Astrocyte of the spinal cord (primary cell): ENCODE results near the gene DDAH2.
A peak's percentile ranks its signal among the peaks of the same experiment; 100 is the strongest.

Experiments
- DNase-seq: peaks from one replicate; pipeline ENCODE4 v3.0.0; 2011; ENCODE audit warnings: low read depth, low spot score
- H3K4me3 ChIP-seq: 2 replicates; pipeline ENCODE4 v1.5.1; 2011; ENCODE audit warnings: low read depth, mild to moderate bottlenecking, low read length, moderate library complexity
- in situ Hi-C: cut with HindIII; loops from 2 replicates; pipeline ENCODE4 v1.10.0; 2017; ENCODE audit warnings: low sequenced_read_pairs
- TF ChIP-seq, protein P1 (sequence below): IDR thresholded peaks from 2 replicates; pipeline ENCODE4 v1.5.1; 2012; ENCODE audit warnings: low read depth, mild to moderate bottlenecking, low read length, inconsistent platforms

The DDAH2 gene

DNA sequence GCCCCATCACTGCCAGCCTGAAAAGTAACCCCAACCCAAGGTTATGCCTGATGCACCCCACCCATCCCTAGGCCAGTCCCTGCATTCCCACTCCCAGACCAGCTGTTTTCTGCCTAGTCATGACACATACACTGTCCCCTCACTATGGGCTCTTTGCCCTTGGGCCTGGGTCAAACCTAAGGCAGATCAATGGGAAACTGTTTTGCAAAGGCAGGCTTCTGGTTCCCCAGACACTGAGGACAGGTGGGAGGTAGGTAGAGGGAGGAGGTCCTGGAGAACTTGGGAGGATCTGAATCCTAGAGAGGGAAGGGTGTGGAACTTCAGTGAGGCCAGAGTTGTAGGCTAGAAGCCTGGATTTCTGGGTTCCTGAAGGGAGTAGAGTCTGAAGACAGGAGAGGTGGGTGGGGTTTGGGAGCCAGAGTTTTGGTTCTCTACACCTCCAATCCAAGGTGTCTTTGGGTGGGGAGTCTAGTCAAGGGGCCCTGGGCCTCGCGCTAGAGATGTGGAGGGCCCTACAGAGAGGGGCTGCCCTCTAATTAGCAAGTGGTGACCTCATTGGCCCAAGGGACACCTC, 5.2 kb upstream of the DDAH2 start:
- DNase-seq, result no peak
- in situ Hi-C loops, result no loop called here
- TF ChIP-seq, protein P1, sequence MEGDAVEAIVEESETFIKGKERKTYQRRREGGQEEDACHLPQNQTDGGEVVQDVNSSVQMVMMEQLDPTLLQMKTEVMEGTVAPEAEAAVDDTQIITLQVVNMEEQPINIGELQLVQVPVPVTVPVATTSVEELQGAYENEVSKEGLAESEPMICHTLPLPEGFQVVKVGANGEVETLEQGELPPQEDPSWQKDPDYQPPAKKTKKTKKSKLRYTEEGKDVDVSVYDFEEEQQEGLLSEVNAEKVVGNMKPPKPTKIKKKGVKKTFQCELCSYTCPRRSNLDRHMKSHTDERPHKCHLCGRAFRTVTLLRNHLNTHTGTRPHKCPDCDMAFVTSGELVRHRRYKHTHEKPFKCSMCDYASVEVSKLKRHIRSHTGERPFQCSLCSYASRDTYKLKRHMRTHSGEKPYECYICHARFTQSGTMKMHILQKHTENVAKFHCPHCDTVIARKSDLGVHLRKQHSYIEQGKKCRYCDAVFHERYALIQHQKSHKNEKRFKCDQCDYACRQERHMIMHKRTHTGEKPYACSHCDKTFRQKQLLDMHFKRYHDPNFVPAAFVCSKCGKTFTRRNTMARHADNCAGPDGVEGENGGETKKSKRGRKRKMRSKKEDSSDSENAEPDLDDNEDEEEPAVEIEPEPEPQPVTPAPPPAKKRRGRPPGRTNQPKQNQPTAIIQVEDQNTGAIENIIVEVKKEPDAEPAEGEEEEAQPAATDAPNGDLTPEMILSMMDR, result no peak
- H3K4me3 ChIP-seq, result peak overlapping the region; percentile 63

DNA sequence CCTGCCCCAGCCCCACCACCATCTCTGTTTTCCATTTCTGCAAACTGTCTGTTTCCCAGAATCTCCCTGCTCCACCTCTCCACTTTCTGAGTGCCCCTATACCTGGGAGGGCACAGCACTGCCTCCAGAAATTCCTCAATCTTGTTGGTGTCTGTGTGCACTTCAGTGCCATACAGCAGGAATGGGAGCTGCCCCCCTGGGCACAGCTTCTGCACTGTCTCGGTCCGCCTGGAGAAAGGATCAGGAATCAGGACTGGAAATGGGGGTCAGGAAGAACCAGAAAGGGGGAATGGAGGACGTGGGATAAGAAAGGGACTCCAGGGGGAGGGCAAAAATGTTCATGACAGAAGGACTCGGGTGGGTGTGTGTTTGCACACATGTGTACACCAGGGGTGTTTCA, 4.6 kb upstream of the DDAH2 start:
- H3K4me3 ChIP-seq, result no peak overlapping the region
- TF ChIP-seq, protein P1, result no peak
- in situ Hi-C loops, result no loop called here
- DNase-seq, result no peak

DNA sequence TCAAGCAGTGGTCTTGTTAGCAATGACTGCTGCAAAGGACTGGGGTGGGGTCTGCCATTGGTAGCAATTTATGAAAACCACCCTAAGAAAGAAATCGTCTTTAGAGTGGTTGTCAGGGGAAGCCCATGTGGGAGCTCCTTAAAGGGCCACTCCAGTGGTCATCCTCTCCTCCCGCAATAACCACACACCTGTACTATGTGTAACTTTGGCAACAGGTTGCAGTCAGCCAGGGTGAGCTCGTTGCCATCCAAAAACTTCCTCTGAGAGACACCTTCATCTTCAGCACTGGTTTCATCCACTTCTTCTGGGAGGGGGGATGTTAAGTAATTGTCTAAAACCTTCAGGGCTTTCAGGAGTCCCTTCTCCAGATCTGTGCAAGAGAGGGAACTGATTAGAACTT, 2.9 kb upstream of the DDAH2 start:
- TF ChIP-seq, protein P1, result no peak
- in situ Hi-C loops, result no loop called here
- no peak overlapping the region for H3K4me3 ChIP-seq
- no peak for DNase-seq

DNA sequence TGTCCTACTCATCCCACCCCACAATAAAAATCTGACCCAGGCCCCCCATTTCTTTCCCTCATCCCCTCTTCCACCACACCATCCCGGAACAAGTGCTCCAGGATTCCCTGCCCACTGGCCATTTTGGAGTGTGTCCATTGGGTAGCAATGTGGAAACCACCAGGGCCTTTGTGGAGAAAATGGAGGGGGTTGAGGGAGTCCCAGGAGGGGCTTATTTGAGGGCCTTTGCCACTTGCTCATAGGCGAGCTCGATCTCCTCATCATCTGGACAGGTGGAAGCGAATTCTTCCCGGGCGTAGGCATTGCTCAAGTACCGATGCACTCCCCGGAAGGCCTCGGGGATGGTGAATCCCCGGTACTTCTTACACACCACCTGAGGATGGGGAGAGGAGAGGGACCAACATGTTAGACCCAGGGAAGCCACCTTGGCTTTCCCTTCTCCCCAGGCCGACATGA, 1.6 kb upstream of the DDAH2 start:
- peak overlapping the region; percentile 65 for H3K4me3 ChIP-seq
- no peak for DNase-seq
- TF ChIP-seq, protein P1, result no peak
- in situ Hi-C loops, result no loop called here

DNA sequence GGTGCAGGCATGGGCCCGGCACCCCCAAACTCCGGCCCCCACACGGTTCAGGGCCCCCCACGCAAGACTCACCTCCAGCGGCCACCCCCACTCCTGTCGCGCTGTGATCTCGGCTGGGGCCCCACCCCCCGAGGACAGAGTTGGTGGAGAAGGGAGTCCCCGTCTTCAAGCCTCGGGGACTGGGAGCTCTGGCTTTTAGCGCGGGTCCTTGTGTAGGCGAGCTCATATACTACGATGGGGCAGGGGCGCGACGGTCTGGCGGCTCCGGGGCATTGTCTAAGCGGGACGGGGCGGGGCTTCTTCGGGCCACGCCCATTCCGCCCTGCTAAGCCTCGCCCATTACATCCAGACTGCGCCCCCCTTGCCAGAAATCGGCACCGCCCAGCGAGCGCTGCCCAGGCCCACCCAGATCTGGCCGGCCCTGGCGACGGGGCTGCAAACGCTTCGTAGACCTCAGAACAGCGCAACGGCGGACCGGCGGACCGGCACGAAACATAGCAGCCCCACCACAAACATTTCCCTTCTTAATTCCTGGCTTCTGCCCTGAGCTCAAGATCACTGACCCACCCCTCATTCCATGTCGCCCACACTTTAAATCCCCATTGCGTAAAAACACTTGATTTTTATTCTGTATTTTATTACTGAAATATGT, 1.0 kb upstream of the DDAH2 start:
- TF ChIP-seq, protein P1, result peak; percentile 9
- DNase-seq, result peak; percentile 91
- in situ Hi-C loops, result no loop called here
- peak overlapping the region; percentile 65 for H3K4me3 ChIP-seq

DNA sequence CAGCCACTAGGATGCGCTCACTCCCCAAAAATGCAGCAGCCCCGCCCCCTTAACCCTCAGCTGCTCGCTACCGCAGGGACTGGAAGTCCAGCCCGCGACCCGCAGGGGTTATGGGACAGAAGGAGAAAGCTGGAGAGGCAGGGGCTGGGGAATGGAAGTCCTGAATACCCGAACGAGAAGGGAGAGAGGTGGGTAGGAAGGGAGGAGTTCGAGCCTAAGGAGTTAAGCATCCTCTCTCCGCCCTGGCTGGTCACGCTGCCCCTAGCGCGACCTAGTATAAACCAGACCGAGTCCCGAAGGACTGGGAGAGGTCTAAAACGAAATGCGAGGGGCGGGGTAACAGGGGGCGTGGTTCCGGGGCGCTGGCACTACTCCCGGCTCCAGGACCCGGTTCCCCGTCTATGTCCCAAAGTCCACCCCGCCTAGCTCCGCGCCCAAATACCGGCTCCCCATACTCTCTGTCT, 448 bp upstream of the DDAH2 start:
- TF ChIP-seq, protein P1, result peak; percentile 63

More for the DNA sequence above, 448 bp upstream of the DDAH2 start:
- DNase-seq, result peak; percentile 90
- H3K4me3 ChIP-seq, result peak overlapping the region; percentile 65
- in situ Hi-C loops, result no loop called here
